ENCODE data around the gene TMEM11. TPM values are rescaled to one million over a fixed set of nuclear protein-coding genes. Genes with fewer than 3 reads are reported as not detected.

TMEM11 gene
- total RNA-seq, 1 experiment from 2014 or later: 33.5 TPM

- ChIA-PET POLR2A (interaction anchor here (2.2 kb wide), 1 partner anchor 20 kb away, joined by 9 read pairs; the partner anchor contains the start of gene TMEM11), CTCF (interaction anchor here (0.5 to 0.8 kb wide), 5 partner anchors 28 to 1224 kb away, joined by 3 to 5 read pairs (median 3); no protein-coding TSS in a partner anchor)
- Mint-ChIP-seq H3K9me3 (ENCODE audit: unreplicated experiment) (peaks cover 11% of the 10 kb centered on the region), H3K27ac (ENCODE audit: low read depth, unreplicated experiment) (no peak overlapping the region), H3K4me1 (ENCODE audit: insufficient read depth, unreplicated experiment) (no peaks in the 10 kb centered on the region), H3K27me3 (ENCODE audit: insufficient read depth, unreplicated experiment) (peaks cover 15% of the 10 kb centered on the region), H3K36me3 (ENCODE audit: insufficient read depth, unreplicated experiment) (no peaks in the 10 kb centered on the region), H3K4me3 (ENCODE audit: unreplicated experiment) (no peak overlapping the region)
- no peak for DNase-seq (ENCODE audit: unreplicated experiment)
- intact Hi-C loops (cut with micrococcal nuclease): no loop called here
- no TSS peak for BruUV-seq (replicated peaks)
- TF ChIP-seq CTCF (IDR thresholded peaks at IDR 0.05; ENCODE audit: unreplicated experiment): no peak
Observed at GRCh38 chr17:21233581-21234347, 19.8 kb upstream of the TMEM11 start.

DNA sequence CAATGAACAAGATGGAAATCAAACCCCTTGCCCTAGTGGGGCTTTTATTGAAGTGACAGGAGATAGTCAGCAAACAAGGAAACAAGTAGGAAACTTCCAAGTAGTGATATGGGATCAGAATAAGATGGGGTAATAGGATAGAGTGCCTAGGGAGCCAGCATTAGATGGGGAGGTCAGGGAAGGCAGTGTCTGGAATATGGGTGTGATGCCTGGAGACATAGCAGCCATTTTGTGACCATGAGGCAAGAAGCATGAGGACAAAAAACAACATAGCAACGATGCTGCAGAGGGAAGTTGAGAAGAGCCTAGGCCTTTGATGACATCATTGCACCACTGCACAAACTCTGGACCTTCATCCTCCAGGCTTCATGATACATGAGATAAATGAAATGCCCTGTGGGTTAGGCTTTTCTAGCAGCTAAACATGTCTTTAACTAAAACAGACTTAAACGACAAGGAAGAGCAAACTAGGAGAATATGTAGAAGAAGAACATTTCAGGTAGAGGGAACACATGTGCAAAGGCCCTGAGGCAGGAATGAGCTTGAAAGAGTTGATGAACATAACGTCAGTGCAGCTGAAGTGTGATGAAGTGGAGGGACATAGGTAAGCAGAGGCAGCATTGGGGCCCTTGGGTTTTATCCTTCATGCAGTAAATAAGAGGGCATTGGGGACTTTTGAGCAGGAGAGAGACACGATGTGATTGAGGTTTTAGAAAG is 18.2 kb upstream of the TMEM11 start:
- intact Hi-C loops (cut with micrococcal nuclease): no loop called here
- TF ChIP-seq CTCF (IDR thresholded peaks at IDR 0.05; ENCODE audit: unreplicated experiment): no peak
- DNase-seq (ENCODE audit: unreplicated experiment): no peak
- Mint-ChIP-seq H3K4me1 (ENCODE audit: insufficient read depth, unreplicated experiment) (no peaks in the 10 kb centered on the region), H3K27ac (ENCODE audit: low read depth, unreplicated experiment) (no peak overlapping the region), H3K27me3 (ENCODE audit: insufficient read depth, unreplicated experiment) (no peaks in the 10 kb centered on the region), H3K4me3 (ENCODE audit: unreplicated experiment) (no peak overlapping the region), H3K9me3 (ENCODE audit: unreplicated experiment) (peaks cover 11% of the 10 kb centered on the region), H3K36me3 (ENCODE audit: insufficient read depth, unreplicated experiment) (no peaks in the 10 kb centered on the region)
- BruUV-seq (replicated peaks): TSS peak; percentile 17
- ChIA-PET POLR2A (interaction anchor here (1.2 kb wide), 1 partner anchor 18 kb away, joined by 4 read pairs; the partner anchor contains the start of gene TMEM11), CTCF (interaction anchor here (0.6 to 0.8 kb wide), 2 partner anchors 20 kb away, joined by 3 read pairs; no protein-coding TSS in a partner anchor)

- Mint-ChIP-seq H3K36me3 (ENCODE audit: insufficient read depth, unreplicated experiment) (no peaks in the 10 kb centered on the region), H3K9me3 (ENCODE audit: unreplicated experiment) (peaks cover 11% of the 10 kb centered on the region), H3K4me1 (ENCODE audit: insufficient read depth, unreplicated experiment) (no peaks in the 10 kb centered on the region), H3K27ac (ENCODE audit: low read depth, unreplicated experiment) (no peak overlapping the region), H3K27me3 (ENCODE audit: insufficient read depth, unreplicated experiment) (no peaks in the 10 kb centered on the region), H3K4me3 (ENCODE audit: unreplicated experiment) (no peak overlapping the region)
- no peak for TF ChIP-seq CTCF (IDR thresholded peaks at IDR 0.05; ENCODE audit: unreplicated experiment)
- ChIA-PET CTCF (interaction anchor here (0.5 to 0.6 kb wide), 2 partner anchors 8 to 21 kb away, joined by 3 read pairs; no protein-coding TSS in a partner anchor), POLR2A (interaction anchor here (1.2 kb wide), 1 partner anchor 18 kb away, joined by 4 read pairs; the partner anchor contains the start of gene TMEM11)
- intact Hi-C loops (cut with micrococcal nuclease): no loop called here
- BruUV-seq (replicated peaks): no TSS peak
- no peak for DNase-seq (ENCODE audit: unreplicated experiment)
Observed at GRCh38 chr17:21231533-21231932, 17.6 kb upstream of the TMEM11 start.

GRCh38 chr17:21228845-21229244 is 14.9 kb upstream of the TMEM11 start:
- no peak overlapping the region for H3K27ac Mint-ChIP-seq (ENCODE audit: low read depth, unreplicated experiment)
- peaks cover 2% of the 10 kb centered on the region for H3K36me3 Mint-ChIP-seq (ENCODE audit: insufficient read depth, unreplicated experiment)
- H3K4me3 Mint-ChIP-seq (ENCODE audit: unreplicated experiment): no peak overlapping the region
- intact Hi-C loops (cut with micrococcal nuclease): no loop called here
- H3K27me3 Mint-ChIP-seq (ENCODE audit: insufficient read depth, unreplicated experiment): no peaks in the 10 kb centered on the region
- H3K4me1 Mint-ChIP-seq (ENCODE audit: insufficient read depth, unreplicated experiment): no peaks in the 10 kb centered on the region
- H3K9me3 Mint-ChIP-seq (ENCODE audit: unreplicated experiment): peaks cover 11% of the 10 kb centered on the region
- no TSS peak for BruUV-seq (replicated peaks)
- no peak for TF ChIP-seq CTCF (IDR thresholded peaks at IDR 0.05; ENCODE audit: unreplicated experiment)
- ChIA-PET POLR2A (interaction anchor here (1.3 kb wide), 1 partner anchor 15 kb away, joined by 5 read pairs; the partner anchor contains the start of gene TMEM11), CTCF (no interaction called here)
- DNase-seq (ENCODE audit: unreplicated experiment): no peak

Data from MCF 10A (cell line).